Measurements from ENCODE around the gene ANKRD34C. TPM values are rescaled to one million over a fixed set of nuclear protein-coding genes. Genes with fewer than 3 reads are reported as not detected.

Gene ANKRD34C
- total RNA-seq, 3 donors from 2014 or later (not counting 1 experiment from before 2014, with no cell fraction given), result not detected

GRCh38 chr15:79321876-79322275 lies 39.4 kb downstream of the ANKRD34C start:
- Histone ChIP-seq H3K27ac (ENCODE audit: low read length) (no peak overlapping the region), H3K27me3 (ENCODE audit: control insufficient read depth, insufficient read depth, low read length) (no peaks in the 10 kb centered on the region), H3K9me3 (ENCODE audit: control insufficient read depth, insufficient read depth, low read length) (no peaks in the 10 kb centered on the region), H3K36me3 (ENCODE audit: control insufficient read depth, insufficient read depth, low read length) (peaks cover 43% of the 10 kb centered on the region), H3K4me3 (ENCODE audit: low read length) (no peak overlapping the region), H3K4me1 (ENCODE audit: control insufficient read depth, insufficient read depth, low read length) (peaks cover 11% of the 10 kb centered on the region)
- Mint-ChIP-seq H3K36me3 (peaks cover 23% of the 10 kb centered on the region), H3K27me3 (ENCODE audit: low read depth in 2 of 2) (no peaks in the 10 kb centered on the region), H3K4me3 (no peak overlapping the region), H3K9me3 (no peaks in the 10 kb centered on the region), H3K27ac (no peak overlapping the region), H3K4me1 (peaks cover 38 to 46% of the 10 kb centered on the region in 2 donors)
- DNase-seq (no peak), ATAC-seq (no peak)
- 92% methylated on average over 14 of the region's 14 CpGs for WGBS (ENCODE audit: insufficient coverage)
- TF ChIP-seq CTCF (IDR thresholded peaks at IDR 0.05), result no peak
- intact Hi-C loops (cut with micrococcal nuclease), result no loop called here

GRCh38 chr15:79322306-79322705 lies 39.8 kb downstream of the ANKRD34C start:
- Histone ChIP-seq H3K27me3 (ENCODE audit: control insufficient read depth, insufficient read depth, low read length) (no peaks in the 10 kb centered on the region), H3K9me3 (ENCODE audit: control insufficient read depth, insufficient read depth, low read length) (no peaks in the 10 kb centered on the region), H3K27ac (ENCODE audit: low read length) (no peak overlapping the region), H3K4me1 (ENCODE audit: control insufficient read depth, insufficient read depth, low read length) (peaks cover 11% of the 10 kb centered on the region), H3K4me3 (ENCODE audit: low read length) (no peak overlapping the region), H3K36me3 (ENCODE audit: control insufficient read depth, insufficient read depth, low read length) (peaks cover 39% of the 10 kb centered on the region)
- 100% methylated on average over 3 of the region's 3 CpGs for WGBS (ENCODE audit: insufficient coverage)
- Mint-ChIP-seq H3K27ac (no peak overlapping the region), H3K4me1 (peaks cover 34 to 41% of the 10 kb centered on the region in 2 donors), H3K9me3 (no peaks in the 10 kb centered on the region), H3K36me3 (peaks cover 19% of the 10 kb centered on the region), H3K4me3 (no peak overlapping the region), H3K27me3 (ENCODE audit: low read depth in 2 of 2) (no peaks in the 10 kb centered on the region)
- intact Hi-C loops (cut with micrococcal nuclease), result no loop called here
- TF ChIP-seq CTCF (IDR thresholded peaks at IDR 0.05), result no peak
- DNase-seq (no peak), ATAC-seq (no peak)

GRCh38 chr15:79322945-79323344 lies 40.4 kb downstream of the ANKRD34C start:
- TF ChIP-seq CTCF (IDR thresholded peaks at IDR 0.05), result no peak
- H3K9me3 ChIP-seq (ENCODE audit: control insufficient read depth, insufficient read depth, low read length), result no peaks in the 10 kb centered on the region
- no peak overlapping the region for H3K4me3 ChIP-seq (ENCODE audit: low read length)
- no peaks in the 10 kb centered on the region for H3K27me3 ChIP-seq (ENCODE audit: control insufficient read depth, insufficient read depth, low read length)
- peaks cover 27 to 35% of the 10 kb centered on the region in 2 donors for H3K4me1 Mint-ChIP-seq
- no peak for ATAC-seq
- 66% methylated on average over 6 of the region's 6 CpGs for WGBS (ENCODE audit: insufficient coverage)
- H3K36me3 Mint-ChIP-seq, result peaks cover 13% of the 10 kb centered on the region
- H3K27me3 Mint-ChIP-seq (ENCODE audit: low read depth in 2 of 2), result no peaks in the 10 kb centered on the region
- H3K36me3 ChIP-seq (ENCODE audit: control insufficient read depth, insufficient read depth, low read length), result peaks cover 37% of the 10 kb centered on the region
- intact Hi-C loops (cut with micrococcal nuclease), result no loop called here
- H3K27ac ChIP-seq (ENCODE audit: low read length), result no peak overlapping the region
- H3K27ac Mint-ChIP-seq, result no peak overlapping the region
- no peaks in the 10 kb centered on the region for H3K9me3 Mint-ChIP-seq
- no peak for DNase-seq
- H3K4me1 ChIP-seq (ENCODE audit: control insufficient read depth, insufficient read depth, low read length), result peaks cover 11% of the 10 kb centered on the region
- H3K4me3 Mint-ChIP-seq, result no peak overlapping the region

GRCh38 chr15:79329171-79329611 lies 46.7 kb downstream of the ANKRD34C start:
- Histone ChIP-seq H3K27ac (ENCODE audit: low read length) (no peak overlapping the region), H3K9me3 (ENCODE audit: control insufficient read depth, insufficient read depth, low read length) (no peaks in the 10 kb centered on the region), H3K36me3 (ENCODE audit: control insufficient read depth, insufficient read depth, low read length) (peaks cover 3% of the 10 kb centered on the region), H3K4me3 (ENCODE audit: low read length) (no peak overlapping the region), H3K27me3 (ENCODE audit: control insufficient read depth, insufficient read depth, low read length) (no peaks in the 10 kb centered on the region), H3K4me1 (ENCODE audit: control insufficient read depth, insufficient read depth, low read length) (no peaks in the 10 kb centered on the region)
- no peak for TF ChIP-seq CTCF (IDR thresholded peaks at IDR 0.05)
- no peaks in the 10 kb centered on the region for H3K27me3 Mint-ChIP-seq (ENCODE audit: low read depth in 2 of 2)
- no peak for DNase-seq
- intact Hi-C loops (cut with micrococcal nuclease), result no loop called here
- no peak for ATAC-seq
- H3K9me3 Mint-ChIP-seq, result no peaks in the 10 kb centered on the region
- peak overlapping the region in 1 of 2 donors; percentile 48 for H3K27ac Mint-ChIP-seq
- H3K4me3 Mint-ChIP-seq, result peak overlapping the region; percentile 28
- H3K36me3 Mint-ChIP-seq, result no peaks in the 10 kb centered on the region
- WGBS (ENCODE audit: insufficient coverage), result 84% methylated on average over 2 of the region's 2 CpGs
- H3K4me1 Mint-ChIP-seq, result peaks cover 17 to 27% of the 10 kb centered on the region in 2 donors
